ENCODE measurements around the gene NLGN1.
A peak's percentile ranks its signal among the peaks of the same experiment; 100 is the strongest.

The NLGN1 gene

DNA sequence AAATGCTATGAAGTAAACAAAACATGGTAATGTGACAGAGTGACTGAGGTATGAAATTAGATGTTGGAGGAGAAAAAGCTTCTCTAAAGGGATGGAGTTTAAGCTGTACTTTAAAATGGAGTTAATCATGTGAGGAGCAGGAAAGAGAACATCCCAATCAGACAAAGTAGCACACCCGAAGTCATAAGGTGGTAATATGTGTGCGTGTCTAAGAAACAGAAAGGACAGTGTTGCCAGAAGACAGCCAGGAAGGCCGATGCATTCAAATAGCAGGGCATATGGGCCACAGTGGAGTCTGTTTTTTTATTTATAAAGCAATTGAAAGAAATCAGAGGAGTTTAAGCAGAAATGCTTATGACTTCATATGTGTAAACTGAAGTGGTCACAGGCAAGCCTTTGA is 376.3 kb downstream of the NLGN1 start:
- DNase-seq: no peak

GRCh38 chr3:173774294-173774693 is 376.8 kb downstream of the NLGN1 start:
- no peak for DNase-seq

DNA sequence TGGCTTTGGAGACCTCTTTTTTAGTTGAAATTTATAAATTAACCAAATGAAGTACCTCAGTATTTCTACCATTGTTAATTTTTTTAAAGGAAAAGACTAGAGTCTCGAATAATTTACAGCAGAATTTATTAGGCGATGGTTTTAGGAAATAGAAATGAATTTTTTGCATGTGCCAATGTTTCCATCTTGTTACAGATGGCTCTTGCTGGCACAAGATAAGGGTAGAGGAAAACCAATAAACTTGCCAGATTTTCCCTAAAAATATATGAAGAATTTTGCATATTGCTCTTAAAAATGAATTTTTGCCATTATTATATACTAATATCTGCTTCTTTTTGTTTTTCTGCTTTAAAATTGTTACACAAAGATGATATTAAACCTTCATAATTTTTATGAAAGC is 380.7 kb downstream of the NLGN1 start:
- DNase-seq: no peak

DNA sequence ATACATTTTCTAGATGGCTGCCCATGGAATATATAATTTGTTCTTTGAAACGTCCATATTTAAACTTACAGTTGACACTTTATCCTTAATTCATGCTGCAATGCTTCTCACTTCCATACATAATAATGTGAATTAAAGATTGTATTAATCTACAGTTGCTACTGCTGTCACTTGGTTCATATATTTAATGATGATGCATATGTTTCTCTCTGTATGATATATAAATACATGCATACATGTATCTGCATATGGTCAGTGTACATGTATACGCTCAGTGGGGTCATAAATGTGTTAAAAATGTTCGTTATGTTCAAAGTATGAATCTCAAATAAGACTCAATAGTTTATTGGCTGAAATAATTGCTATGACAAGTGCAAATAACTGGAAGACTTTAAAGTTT is 382.5 kb downstream of the NLGN1 start:
- DNase-seq: no peak

- DNase-seq: no peak
Measured at GRCh38 chr3:173785004-173785403, 387.5 kb downstream of the NLGN1 start.

DNA sequence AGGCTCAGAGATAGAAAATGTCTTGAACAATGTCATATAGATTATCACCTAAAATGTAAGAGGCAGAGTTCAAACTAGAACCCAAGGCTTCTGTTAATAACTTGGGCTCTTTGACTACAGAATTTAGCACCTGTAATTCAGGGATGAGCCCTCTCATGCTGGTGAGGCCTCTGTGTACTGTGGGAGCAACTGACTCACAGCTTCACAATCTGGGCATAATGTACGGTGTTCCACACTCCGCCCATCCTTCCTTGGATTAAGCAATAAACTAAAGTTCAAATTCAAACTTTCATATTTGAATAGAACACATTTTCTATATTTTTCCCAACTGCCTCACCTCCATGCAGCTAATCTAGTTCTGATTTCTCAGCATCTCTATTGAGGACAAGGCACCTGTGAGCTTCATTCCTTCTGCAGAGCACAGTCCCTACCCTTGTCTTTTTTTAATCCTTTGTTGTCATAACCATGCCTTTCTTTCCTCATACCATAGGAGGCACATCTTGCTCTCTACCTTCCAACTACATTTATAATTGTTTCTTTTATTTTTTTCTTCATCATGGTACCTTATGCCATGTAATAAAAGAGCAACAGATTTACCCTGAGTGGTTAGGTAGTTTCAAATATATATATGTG is 392.1 kb downstream of the NLGN1 start:
- no peak for DNase-seq

DNA sequence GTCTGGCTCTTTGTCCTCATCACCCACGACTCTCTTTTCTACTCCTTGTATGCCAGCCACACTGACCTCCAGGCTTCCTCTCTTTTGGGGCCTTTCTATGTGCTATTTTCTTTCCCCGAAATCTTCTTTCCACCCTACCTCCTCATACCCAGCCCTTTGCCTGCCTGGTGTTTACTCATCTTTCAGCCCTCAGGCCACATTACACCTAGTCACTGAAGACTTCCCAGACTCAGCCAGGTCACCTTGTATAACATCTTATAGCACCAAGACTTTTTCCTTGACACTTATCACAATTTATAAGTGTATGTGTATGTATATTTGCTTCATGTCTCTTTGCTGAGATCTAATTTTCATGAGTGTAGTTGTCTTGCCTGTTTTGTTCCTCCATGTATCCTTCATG is 396.4 kb downstream of the NLGN1 start:
- DNase-seq: no peak

GRCh38 chr3:173796405-173796804 is 398.9 kb downstream of the NLGN1 start:
- DNase-seq: no peak

DNA sequence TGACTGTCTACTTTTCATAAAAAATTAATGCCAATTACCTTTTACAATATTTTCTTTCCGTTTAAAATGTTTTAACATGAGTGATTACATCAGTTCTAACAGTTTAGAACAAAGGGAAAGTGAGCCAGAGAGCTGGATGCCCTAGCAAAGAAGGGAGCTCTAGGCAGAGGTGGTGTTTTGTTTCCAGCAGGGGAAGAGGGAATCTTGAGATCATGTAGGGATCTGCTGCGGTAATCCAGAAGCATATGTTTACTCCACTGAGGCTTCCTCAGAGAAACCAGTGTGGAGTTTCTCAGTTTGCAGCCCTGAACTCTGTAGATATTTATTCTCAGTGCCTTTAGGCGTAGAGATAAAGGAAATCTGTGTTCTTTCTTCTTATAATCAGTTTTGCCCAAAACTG is 399.3 kb downstream of the NLGN1 start:
- DNase-seq: no peak

GRCh38 chr3:173799060-173799816 is 401.7 kb downstream of the NLGN1 start:
- peak; percentile 19 to 53 for DNase-seq

DNA sequence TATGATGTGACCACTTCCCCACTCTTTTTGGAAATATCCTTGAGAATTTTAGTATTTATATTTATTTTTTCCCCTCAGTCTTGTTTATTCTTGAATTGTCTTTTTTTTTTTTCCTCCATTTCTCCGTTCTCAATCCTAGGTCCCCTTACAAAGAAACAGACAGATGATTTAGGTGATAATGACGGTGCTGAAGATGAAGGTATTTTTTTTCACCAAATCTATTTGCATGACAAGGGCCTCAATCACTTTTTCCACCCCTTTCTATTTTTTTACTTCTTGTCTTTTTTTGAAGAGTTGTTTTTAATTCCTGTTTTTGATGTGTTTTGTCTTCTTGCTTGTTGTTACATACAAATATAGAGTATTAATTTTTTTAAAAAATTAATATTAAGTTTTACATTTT is 402.6 kb downstream of the NLGN1 start:
- DNase-seq: no peak

- no peak for DNase-seq
Measured at GRCh38 chr3:173814809-173815208, 417.3 kb downstream of the NLGN1 start.

- DNase-seq: no peak
Measured at GRCh38 chr3:173819368-173819767, 421.8 kb downstream of the NLGN1 start.

DNA sequence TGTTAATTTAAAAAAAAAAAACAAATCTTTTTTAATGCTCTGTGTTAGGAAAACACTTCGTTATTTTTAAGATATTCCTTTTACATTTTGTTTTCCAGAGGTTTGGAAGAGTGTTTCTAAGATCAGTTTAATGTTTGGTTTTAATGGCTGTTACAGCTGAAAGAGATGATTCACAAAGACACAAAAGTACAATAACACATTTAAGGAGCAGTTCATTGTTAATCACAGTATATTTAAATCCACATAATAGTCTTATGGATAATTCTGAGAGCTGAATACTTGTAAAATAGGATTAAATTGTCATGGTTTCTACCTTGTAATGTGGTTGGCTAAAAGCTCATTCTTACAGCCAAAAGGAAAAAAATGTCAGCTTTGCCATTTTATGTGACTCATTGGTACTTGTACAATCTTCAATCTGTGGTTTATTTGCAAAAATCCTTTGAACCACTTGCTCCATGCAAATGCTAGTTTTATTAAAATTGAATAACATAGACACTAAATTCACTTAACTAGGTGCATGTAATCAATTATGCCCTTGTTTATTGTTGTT is 426.4 kb downstream of the NLGN1 start:
- no peak for DNase-seq

DNA sequence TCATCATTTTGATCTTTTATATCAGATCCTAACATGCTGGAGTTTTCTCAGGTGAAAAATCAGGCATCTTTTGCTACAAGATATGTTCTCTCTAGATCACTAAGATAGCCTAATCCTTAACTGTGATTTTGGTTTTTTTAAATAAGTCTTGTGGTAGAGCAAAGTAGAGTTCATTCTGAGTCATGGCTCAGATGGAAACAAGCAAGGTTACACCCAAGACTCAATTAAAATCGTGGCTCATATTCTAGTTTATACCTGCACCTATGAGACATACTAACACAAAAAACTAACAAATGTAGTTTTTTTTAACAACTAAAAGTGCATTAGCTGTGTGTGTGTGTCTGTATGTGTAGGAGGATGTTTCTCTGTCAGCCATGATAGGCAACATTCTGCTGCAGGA is 428.2 kb downstream of the NLGN1 start:
- no peak for DNase-seq

DNA sequence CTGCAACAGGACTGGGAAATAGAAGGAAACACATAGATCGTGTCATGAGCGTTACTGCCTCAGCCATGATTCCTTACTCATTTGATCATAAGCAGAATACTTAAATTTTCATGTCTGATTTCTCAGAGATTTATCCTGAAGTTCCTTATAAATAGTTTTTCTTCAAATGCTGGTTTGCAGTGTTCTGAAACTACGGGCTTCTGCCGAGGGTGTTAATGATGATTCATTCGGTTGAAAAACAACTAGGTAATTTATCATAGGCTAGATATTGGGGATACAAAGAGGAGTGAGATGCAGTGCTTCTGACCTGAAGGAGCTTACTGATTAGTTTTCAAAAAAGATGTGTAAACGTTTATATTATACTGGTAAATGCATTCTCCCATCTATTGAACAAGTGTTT is 428.9 kb downstream of the NLGN1 start:
- no peak for DNase-seq

DNA sequence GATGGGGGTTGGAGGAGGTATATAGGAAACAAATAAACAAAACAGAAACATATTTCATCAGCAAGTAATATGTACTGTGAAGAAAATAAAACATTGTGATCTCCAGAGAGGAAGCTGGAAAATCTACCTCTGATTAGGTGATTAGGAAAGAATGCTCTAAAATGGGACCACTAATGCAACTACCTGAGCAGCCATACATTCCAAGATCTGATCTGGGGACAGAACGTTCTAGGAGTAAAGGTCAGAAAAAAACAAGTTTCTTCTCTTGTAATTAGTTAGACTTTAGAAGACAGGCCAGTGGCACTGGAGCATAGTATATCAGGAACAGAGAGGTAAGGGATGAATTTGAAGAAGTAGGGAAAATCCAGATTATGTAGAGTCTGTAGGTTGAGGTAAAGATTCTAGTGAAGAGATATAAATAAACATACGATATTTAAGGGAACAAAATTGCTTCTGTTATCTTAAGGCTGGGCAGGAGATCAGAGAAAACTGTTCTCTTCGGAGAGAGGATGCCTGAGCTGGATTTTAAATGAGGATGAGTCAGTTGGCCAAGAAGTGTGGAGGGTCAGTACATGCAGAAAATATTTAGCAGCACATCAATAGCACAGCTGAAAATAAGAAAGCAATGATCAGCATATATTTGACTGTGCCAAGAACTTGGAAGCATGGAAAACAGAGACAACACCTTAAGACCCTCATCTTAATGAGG is 429.5 kb downstream of the NLGN1 start:
- DNase-seq: no peak

DNA sequence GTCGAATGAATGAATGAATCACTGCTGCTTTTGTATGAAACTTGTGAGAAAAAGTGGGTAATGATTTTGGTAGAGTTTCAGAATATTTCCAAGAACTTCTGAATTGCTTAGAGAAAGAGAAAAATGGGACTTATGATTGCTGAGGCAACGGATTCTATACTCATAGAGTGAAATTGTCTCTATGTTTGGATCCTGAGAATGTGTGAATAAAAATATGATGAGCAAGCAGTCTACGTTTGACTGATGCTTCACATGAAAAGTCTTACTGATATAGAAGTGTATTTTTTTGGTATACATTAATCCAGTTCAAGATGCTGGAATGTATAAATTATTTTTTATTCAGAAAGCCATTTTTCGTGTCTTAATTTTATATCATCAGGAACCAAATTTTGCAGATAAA is 441.1 kb downstream of the NLGN1 start:
- DNase-seq: no peak

- DNase-seq: no peak
Measured at GRCh38 chr3:173839859-173840258, 442.3 kb downstream of the NLGN1 start.

DNA sequence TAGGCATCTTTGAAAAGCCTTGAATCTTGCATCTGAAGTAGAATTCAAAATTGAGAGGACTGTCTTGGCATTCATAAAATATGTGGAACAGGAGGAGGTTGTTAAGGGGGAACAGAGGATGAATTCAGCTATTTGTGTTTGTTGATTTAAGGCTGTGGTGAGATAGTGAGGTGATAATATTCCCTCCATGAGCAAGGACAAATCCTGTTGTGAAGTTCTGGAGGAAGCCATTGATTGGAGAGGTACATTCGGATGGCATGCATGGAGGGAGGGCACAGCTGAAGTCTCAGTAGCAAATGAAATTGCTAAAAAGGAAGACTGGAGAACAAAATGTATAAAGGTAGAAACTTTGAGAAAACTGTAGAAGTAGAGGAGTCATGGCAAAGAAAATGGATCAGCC is 443.8 kb downstream of the NLGN1 start:
- DNase-seq: no peak

DNA sequence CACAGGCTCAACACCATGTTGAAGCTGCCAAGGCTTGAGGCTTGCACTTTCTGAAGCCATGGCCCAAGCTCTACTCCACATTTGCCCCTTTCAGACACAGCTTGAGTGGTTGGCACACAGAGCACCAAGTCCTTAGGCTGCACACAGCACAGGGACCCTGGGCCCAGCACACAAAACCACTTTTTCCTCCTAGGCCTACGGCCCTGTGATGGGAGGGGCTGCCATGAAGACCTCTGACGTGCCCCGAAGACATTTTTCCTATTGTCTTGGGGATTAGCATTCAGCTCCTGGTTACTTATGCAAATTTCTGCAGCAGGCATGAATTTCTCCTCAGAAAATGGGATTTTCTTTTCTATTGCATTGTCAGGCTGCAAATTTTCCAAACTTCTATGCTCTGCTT is 445.5 kb downstream of the NLGN1 start:
- no peak for DNase-seq

DNA sequence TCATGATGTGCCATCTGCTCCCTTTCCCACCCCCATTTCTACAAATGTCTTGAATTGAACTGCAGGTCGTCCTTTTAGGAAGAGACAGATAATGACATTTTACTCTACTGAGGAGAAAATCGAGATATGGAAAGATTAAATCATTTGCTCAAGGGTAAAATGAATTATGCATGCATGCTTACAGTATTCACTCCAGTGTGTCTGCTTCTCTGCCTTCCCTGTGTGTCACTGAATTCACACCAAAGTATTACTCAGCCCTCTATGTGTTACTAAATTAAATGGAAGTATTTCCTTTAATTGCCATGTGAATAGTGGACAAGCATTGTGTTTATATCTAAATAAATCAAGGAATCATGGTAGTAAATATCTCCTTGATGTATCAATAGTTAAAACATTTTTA is 449.0 kb downstream of the NLGN1 start:
- DNase-seq: no peak

DNA sequence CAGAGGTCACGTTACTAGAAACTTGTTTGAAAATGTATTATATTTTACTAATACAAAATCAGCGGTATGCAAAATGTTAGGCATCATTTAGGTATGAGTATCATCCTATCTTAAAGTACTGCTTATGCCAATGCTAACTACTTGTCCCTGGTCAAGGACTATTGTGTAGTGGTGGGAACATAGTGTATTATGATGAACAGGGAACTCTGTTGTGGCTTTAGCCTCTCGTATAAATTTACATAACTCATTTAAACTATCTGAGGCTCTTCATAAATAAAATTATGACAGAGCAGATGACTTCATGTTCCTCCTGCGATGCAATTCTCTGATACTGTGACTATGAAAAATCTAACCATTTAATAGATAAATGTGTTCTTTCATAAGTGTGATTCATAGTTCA is 451.9 kb downstream of the NLGN1 start:
- DNase-seq: peak; percentile 74 to 84

DNA sequence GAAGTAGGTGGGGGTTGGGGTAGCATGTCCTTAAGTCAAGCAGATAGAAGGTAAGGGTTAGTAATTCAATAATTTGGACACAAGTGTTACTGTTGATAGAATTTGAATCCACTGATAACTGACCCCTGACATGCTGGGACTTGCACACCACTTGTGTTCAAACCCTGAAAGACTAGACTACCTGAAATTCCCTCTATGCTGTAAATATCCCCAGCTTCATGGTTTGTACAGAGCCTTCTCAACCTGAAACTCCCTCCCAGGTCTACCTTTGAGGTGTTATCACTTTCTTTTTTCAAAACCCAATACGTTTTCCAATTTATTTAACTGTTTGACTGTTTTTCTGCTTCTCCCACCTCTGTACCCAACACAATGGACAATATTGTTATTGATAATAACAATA is 459.6 kb downstream of the NLGN1 start:
- no peak for DNase-seq

All from NCI-H526 (cell line).